A549 (cell line): ENCODE measurements around the gene IP6K3.

ENCODE experiments used
- CTCF ChIP-seq: fragments of >200 bp; sonication (Bioruptor Twin); formaldehyde crosslinking; IDR thresholded peaks from 3 replicates; pipeline ENCODE4 v1.5.1; 2016
- MAFK ChIP-seq: fragments of 450-650 bp; IDR thresholded peaks from 2 replicates; pipeline ENCODE4 v1.6.1; 2014; ENCODE audit not compliant: partially characterized antibody
- MAX ChIP-seq: IDR thresholded peaks from 2 replicates; pipeline ENCODE4 v1.6.1; 2012
- MAZ ChIP-seq: fragments of 150-350 bp; IDR thresholded peaks from 2 replicates; pipeline ENCODE4 v1.6.1; 2014; ENCODE audit warnings: antibody characterized with exemption, low read depth, low read length, borderline replicate concordance
- POLR2A ChIP-seq: IDR thresholded peaks from 2 replicates; pipeline ENCODE4 v1.6.1; 2012; ENCODE audit warnings: mild to moderate bottlenecking, low read length
- RFX5 ChIP-seq: fragments of 450-650 bp; IDR thresholded peaks from 2 replicates; pipeline ENCODE4 v1.7.1; 2014; ENCODE audit warnings: antibody characterized with exemption, mild to moderate bottlenecking, moderate library complexity
- ZFP36 ChIP-seq: fragments of 450-650 bp; IDR thresholded peaks from 2 replicates; pipeline ENCODE4 v1.6.1; 2014; ENCODE audit warnings: borderline replicate concordance; ENCODE audit not compliant: partially characterized antibody

- no peak for TF ChIP-seq ZFP36
- TF ChIP-seq MAFK, result no peak
- no peak for TF ChIP-seq CTCF
- no peak for TF ChIP-seq POLR2A
- no peak for TF ChIP-seq MAZ
- no peak for TF ChIP-seq MAX
- no peak for TF ChIP-seq RFX5
These were observed 48.2 kb downstream of the IP6K3 start for GRCh38 chr6:33698494-33698893.
